ENCODE measurements around the gene FGF5.

GRCh38 chr4:80221161-80221560 lies 45.3 kb upstream of the FGF5 start:
- TF ChIP-seq CEBPB (IDR thresholded peaks at IDR 0.05) (no peak), CREB1 (IDR thresholded peaks at IDR 0.05; ENCODE audit: low read depth) (no peak), MAX (IDR thresholded peaks at IDR 0.05) (no peak), EP300 (IDR thresholded peaks at IDR 0.05; ENCODE audit: borderline replicate concordance) (no peak), RAD21 (IDR thresholded peaks at IDR 0.05; ENCODE audit: low read depth) (no peak), FOXM1 (IDR thresholded peaks at IDR 0.05; ENCODE audit: borderline replicate concordance, low read depth) (no peak), YY1 (IDR thresholded peaks at IDR 0.05; ENCODE audit: low read depth) (no peak)

Data from Ishikawa (cell line).